ENCODE data around the gene NRXN3.

- TF ChIP-seq CTCF (conservative IDR thresholded peaks at IDR 0.05) (no peak), EZH2 (IDR thresholded peaks at IDR 0.05; ENCODE audit: low read depth) (no peak)
These were observed 483.0 kb downstream of the NRXN3 start for GRCh38 chr14:78653173-78653572.

Data from PC-9 (cell line).